ENCODE measurements around the gene LAMB2. TPM values are rescaled to one million over a fixed set of nuclear protein-coding genes. Genes with fewer than 3 reads are reported as not detected.

The LAMB2 gene
- total RNA-seq, 4 donors from 2014 or later, result 312 to 485 (median 356) TPM

DNA sequence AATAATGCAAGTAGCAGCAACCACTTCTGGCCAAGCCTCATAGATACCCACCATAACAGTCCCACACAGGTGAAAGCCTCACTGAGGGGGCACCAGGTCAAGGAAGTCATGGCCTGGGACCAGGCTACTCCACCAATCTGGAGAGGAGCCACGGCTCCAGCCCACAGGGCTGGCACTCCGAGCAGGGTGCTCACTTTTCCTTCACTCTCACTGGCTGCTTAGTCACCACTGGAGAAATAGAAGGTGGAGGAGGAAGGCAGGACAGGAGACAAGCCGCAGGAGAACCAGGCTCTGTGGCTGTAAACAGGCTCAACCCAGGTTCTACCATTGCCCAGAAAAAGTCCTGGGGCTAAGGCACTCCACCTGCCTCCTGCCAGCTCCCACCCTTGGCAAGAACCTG lies 13.4 kb downstream of the LAMB2 start:
- TF ChIP-seq POLR2A (IDR thresholded peaks at IDR 0.05) (no peak), CTCF (IDR thresholded peaks at IDR 0.05) (no peak)
- WGBS, 2 donors, result 40 to 55% methylated on average over 3 of the region's 3 CpGs
- no peak overlapping the region for H3K4me3 ChIP-seq (ENCODE audit: low read depth, poor library complexity, severe bottlenecking)
- intact Hi-C loops (cut with DNase I; ENCODE audit: low total_unique reads), result no loop called here
- DNase-seq (ENCODE audit: low spot score in 2 of 2), result no peak

GRCh38 chr3:49119036-49119435 lies 13.8 kb downstream of the LAMB2 start:
- no peak overlapping the region for H3K4me3 ChIP-seq (ENCODE audit: low read depth, poor library complexity, severe bottlenecking)
- no peak for TF ChIP-seq POLR2A (IDR thresholded peaks at IDR 0.05)
- TF ChIP-seq CTCF (IDR thresholded peaks at IDR 0.05), result no peak
- WGBS, 2 donors, result 49 to 68% methylated on average over 10 of the region's 10 CpGs
- DNase-seq (ENCODE audit: low spot score in 2 of 2), result no peak
- intact Hi-C loops (cut with DNase I; ENCODE audit: low total_unique reads), result no loop called here

DNA sequence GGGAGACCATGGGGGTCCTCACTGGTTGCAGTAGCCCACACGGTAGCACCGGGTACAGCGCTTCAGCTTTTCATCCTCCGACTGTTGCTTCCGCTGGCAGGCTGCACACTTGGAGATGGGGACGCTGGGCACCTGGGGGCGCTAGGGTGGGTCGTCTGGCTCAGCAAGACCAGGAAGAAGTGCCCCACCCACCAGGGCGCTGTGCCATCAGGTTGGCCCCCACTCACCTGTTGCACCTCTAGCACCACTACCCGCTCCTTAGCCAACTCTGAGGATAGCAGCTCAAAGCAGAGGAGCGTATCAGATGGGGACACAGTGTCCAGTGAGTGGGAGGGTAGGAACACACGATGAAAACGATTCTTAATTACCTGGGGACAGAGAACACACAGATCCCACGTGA lies 20.6 kb downstream of the LAMB2 start:
- no peak for DNase-seq (ENCODE audit: low spot score in 2 of 2)
- TF ChIP-seq CTCF (IDR thresholded peaks at IDR 0.05), result no peak
- no peak for TF ChIP-seq POLR2A (IDR thresholded peaks at IDR 0.05)
- intact Hi-C loops (cut with DNase I; ENCODE audit: low total_unique reads), result no loop called here
- WGBS, 2 donors, result 81 to 87% methylated on average over 14 of the region's 14 CpGs
- H3K4me3 ChIP-seq (ENCODE audit: low read depth, poor library complexity, severe bottlenecking), result no peak overlapping the region

DNA sequence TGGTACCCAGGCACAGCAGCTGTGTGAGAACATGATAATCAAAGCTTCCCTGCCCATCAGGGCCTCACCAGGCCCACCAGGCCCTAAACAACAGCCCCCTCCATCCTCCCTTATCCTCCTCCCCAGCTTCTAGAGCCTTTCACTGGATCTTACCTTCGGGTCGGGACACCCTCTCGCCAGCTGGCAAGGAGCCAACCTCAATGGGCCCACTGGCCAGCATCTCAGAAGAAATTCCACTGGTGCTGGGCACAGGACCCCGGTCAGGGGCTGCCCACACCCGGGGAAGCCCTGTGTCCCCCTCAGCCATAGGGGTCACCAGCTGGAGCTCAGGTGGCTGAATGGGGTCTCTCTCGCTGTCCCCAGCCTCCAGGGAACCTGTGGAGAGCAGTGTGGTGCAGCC lies 21.5 kb downstream of the LAMB2 start:
- DNase-seq (ENCODE audit: low spot score in 2 of 2), result no peak
- intact Hi-C loops (cut with DNase I; ENCODE audit: low total_unique reads), result no loop called here
- TF ChIP-seq CTCF (IDR thresholded peaks at IDR 0.05) (no peak), POLR2A (IDR thresholded peaks at IDR 0.05) (no peak)
- WGBS, 2 donors, result 48 to 52% methylated on average over 3 to 4 of the region's 6 CpGs
- H3K4me3 ChIP-seq (ENCODE audit: low read depth, poor library complexity, severe bottlenecking), result no peak overlapping the region

- no peak for TF ChIP-seq POLR2A (IDR thresholded peaks at IDR 0.05)
- no peak for TF ChIP-seq CTCF (IDR thresholded peaks at IDR 0.05)
- H3K4me3 ChIP-seq (ENCODE audit: low read depth, poor library complexity, severe bottlenecking), result no peak overlapping the region
- intact Hi-C loops (cut with DNase I; ENCODE audit: low total_unique reads), result no loop called here
- 84 to 85% methylated on average over 11 to 13 of the region's 13 CpGs for WGBS, 2 donors
- DNase-seq (ENCODE audit: low spot score in 2 of 2), result no peak
These were observed 22.1 kb downstream of the LAMB2 start for GRCh38 chr3:49110780-49111179.

GRCh38 chr3:49108346-49108745 lies 24.5 kb downstream of the LAMB2 start:
- intact Hi-C loops (cut with DNase I; ENCODE audit: low total_unique reads), result no loop called here

More at GRCh38 chr3:49108346-49108745, 24.5 kb downstream of the LAMB2 start:
- no peak for TF ChIP-seq POLR2A (IDR thresholded peaks at IDR 0.05)
- no peak for DNase-seq (ENCODE audit: low spot score in 2 of 2)
- H3K4me3 ChIP-seq (ENCODE audit: low read depth, poor library complexity, severe bottlenecking), result no peak overlapping the region
- WGBS, 2 donors, result 71 to 76% methylated on average over 14 of the region's 14 CpGs

Measured in lower leg skin (tissue), 4 donors.